ENCODE measurements around the gene CMC2.

CMC2 gene

DNA sequence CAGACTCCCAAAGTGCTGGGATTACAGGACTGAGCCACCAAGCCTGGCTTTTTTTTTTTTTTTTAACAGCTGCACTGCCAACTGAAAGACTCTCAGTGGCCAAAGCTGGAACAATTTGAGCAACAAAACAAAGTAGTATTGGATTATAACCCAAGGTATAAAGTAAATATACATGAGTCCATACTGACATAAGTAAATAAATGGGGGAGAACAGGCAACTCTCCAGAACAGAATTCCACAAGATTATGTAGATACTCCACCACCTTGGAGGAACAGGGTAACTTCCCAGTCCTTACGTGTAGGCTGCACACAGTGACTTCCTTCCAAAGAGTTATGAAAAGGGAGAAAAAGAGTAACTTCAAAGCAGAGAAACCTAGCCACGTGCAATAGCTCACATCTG lies 15.7 kb downstream of the CMC2 start:
- peaks cover 53% of the 10 kb centered on the region for H3K79me2 ChIP-seq (ENCODE audit: insufficient read depth, low read length)
- no peaks in the 10 kb centered on the region for H3K9me2 ChIP-seq (replicated peaks; ENCODE audit: insufficient read depth, low read length)
- H3K27ac ChIP-seq (ENCODE audit: low read depth, low read length) = no peak overlapping the region
- 0 out of 2 replicates have a peak, but pooled peaks cover 2% of the 10 kb centered on the region for H3K36me3 ChIP-seq (ENCODE audit: low read length)
- TF ChIP-seq, protein P1, sequence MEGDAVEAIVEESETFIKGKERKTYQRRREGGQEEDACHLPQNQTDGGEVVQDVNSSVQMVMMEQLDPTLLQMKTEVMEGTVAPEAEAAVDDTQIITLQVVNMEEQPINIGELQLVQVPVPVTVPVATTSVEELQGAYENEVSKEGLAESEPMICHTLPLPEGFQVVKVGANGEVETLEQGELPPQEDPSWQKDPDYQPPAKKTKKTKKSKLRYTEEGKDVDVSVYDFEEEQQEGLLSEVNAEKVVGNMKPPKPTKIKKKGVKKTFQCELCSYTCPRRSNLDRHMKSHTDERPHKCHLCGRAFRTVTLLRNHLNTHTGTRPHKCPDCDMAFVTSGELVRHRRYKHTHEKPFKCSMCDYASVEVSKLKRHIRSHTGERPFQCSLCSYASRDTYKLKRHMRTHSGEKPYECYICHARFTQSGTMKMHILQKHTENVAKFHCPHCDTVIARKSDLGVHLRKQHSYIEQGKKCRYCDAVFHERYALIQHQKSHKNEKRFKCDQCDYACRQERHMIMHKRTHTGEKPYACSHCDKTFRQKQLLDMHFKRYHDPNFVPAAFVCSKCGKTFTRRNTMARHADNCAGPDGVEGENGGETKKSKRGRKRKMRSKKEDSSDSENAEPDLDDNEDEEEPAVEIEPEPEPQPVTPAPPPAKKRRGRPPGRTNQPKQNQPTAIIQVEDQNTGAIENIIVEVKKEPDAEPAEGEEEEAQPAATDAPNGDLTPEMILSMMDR (IDR thresholded peaks at IDR 0.05; ENCODE audit: insufficient read depth, low read length, poor library complexity, severe bottlenecking) = no peak
- no peak for TF ChIP-seq EZH2phosphoT487 (conservative IDR thresholded peaks at IDR 0.05; ENCODE audit: low read length)
- no peak overlapping the region for H3K4me2 ChIP-seq (ENCODE audit: low read depth, low read length, poor library complexity, severe bottlenecking)
- no peak overlapping the region for H3K4me3 ChIP-seq (ENCODE audit: insufficient read depth, low read length, poor library complexity, severe bottlenecking)
- H4K20me1 ChIP-seq (ENCODE audit: low read depth, low read length) = peaks cover 3% of the 10 kb centered on the region; the same call in 1 of the 2 replicates
- no peaks in the 10 kb centered on the region for H3K27me3 ChIP-seq (ENCODE audit: low read length)
- no peak overlapping the region for H2AFZ ChIP-seq (ENCODE audit: low read depth, low read length, severe bottlenecking)
- no peaks in the 10 kb centered on the region for H3F3A ChIP-seq (ENCODE audit: insufficient read depth)
- H3K9me3 ChIP-seq (ENCODE audit: insufficient read depth, low read length) = no peaks in the 10 kb centered on the region
- H3K9ac ChIP-seq (ENCODE audit: low read length) = no peak overlapping the region

DNA sequence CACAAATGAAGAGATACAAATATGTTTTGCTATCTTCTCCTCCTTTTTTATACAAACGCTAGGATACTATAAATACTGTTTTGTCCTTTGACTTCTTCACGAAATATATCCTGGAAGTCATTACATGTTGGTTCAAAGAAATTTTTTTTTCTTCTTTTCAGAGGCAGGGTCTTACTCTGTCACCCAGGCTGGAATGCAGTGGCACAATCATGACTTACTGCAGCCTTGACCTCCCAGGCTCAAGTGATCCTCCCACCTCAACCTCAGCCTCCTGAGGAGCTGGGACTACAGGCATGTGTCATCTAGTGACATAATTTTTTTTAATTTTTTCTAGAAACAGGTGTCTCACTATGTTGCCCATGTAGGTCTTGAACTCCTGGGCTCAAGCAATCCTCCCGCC lies 16.1 kb downstream of the CMC2 start:
- H4K20me1 ChIP-seq (ENCODE audit: low read depth, low read length) = peaks cover 3% of the 10 kb centered on the region; the same call in 1 of the 2 replicates
- peaks cover 49% of the 10 kb centered on the region for H3K79me2 ChIP-seq (ENCODE audit: insufficient read depth, low read length)
- H3K9me2 ChIP-seq (replicated peaks; ENCODE audit: insufficient read depth, low read length) = no peaks in the 10 kb centered on the region
- TF ChIP-seq EZH2phosphoT487 (conservative IDR thresholded peaks at IDR 0.05; ENCODE audit: low read length) = no peak
- TF ChIP-seq, protein P1 (IDR thresholded peaks at IDR 0.05; ENCODE audit: insufficient read depth, low read length, poor library complexity, severe bottlenecking) = no peak
- H3F3A ChIP-seq (ENCODE audit: insufficient read depth) = no peaks in the 10 kb centered on the region
- H3K36me3 ChIP-seq (ENCODE audit: low read length) = 0 out of 2 replicates have a peak, but pooled peaks cover 2% of the 10 kb centered on the region
- H3K4me2 ChIP-seq (ENCODE audit: low read depth, low read length, poor library complexity, severe bottlenecking) = no peak overlapping the region
- no peaks in the 10 kb centered on the region for H3K9me3 ChIP-seq (ENCODE audit: insufficient read depth, low read length)
- no peaks in the 10 kb centered on the region for H3K27me3 ChIP-seq (ENCODE audit: low read length)
- H3K27ac ChIP-seq (ENCODE audit: low read depth, low read length) = no peak overlapping the region
- H3K9ac ChIP-seq (ENCODE audit: low read length) = no peak overlapping the region
- H3K4me3 ChIP-seq (ENCODE audit: insufficient read depth, low read length, poor library complexity, severe bottlenecking) = no peak overlapping the region
- H2AFZ ChIP-seq (ENCODE audit: low read depth, low read length, severe bottlenecking) = no peak overlapping the region

DNA sequence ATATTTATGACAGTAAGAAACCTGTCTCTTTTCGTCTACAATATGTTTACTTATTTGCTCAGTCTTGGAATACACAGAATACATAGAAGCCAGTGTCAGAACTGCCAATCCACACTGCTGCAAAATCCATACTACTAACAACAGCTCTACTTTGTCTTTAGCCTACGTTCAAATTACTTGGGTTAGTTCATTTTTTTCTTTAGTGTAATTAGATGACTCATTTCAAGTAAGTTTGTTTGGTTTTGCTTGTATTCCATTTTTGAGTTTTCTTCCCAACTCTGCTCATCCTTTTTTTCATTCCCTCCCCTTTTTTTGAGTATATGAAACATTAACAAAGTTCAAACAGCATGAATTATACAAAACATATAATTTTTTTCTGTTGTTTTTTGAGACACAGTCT lies 16.9 kb downstream of the CMC2 start:
- Histone ChIP-seq H3K4me3 (ENCODE audit: insufficient read depth, low read length, poor library complexity, severe bottlenecking) (no peak overlapping the region), H3K79me2 (ENCODE audit: insufficient read depth, low read length) (peaks cover 46% of the 10 kb centered on the region), H3K9me3 (ENCODE audit: insufficient read depth, low read length) (no peaks in the 10 kb centered on the region), H2AFZ (ENCODE audit: low read depth, low read length, severe bottlenecking) (no peak overlapping the region), H3F3A (ENCODE audit: insufficient read depth) (no peaks in the 10 kb centered on the region), H3K27me3 (ENCODE audit: low read length) (no peaks in the 10 kb centered on the region), H3K4me2 (ENCODE audit: low read depth, low read length, poor library complexity, severe bottlenecking) (no peak overlapping the region), H4K20me1 (ENCODE audit: low read depth, low read length) (peaks cover 3% of the 10 kb centered on the region; the same call in 1 of the 2 replicates), H3K9me2 (replicated peaks; ENCODE audit: insufficient read depth, low read length) (no peaks in the 10 kb centered on the region), H3K9ac (ENCODE audit: low read length) (no peak overlapping the region), H3K27ac (ENCODE audit: low read depth, low read length) (no peak overlapping the region), H3K36me3 (ENCODE audit: low read length) (0 out of 2 replicates have a peak, but pooled peaks cover 2% of the 10 kb centered on the region)
- TF ChIP-seq, protein P1 (IDR thresholded peaks at IDR 0.05; ENCODE audit: insufficient read depth, low read length, poor library complexity, severe bottlenecking) = no peak
- no peak for TF ChIP-seq EZH2phosphoT487 (conservative IDR thresholded peaks at IDR 0.05; ENCODE audit: low read length)

All from SU-DHL-6 (cell line).